A172 (cell line): Measurements from ENCODE around the gene TNFRSF17. TPM values are rescaled to one million over a fixed set of nuclear protein-coding genes. Genes with fewer than 3 reads are reported as not detected.

Source experiments
- DNase-seq: peaks from one replicate; pipeline ENCODE4 v3.0.0-alpha.2; 2015; ENCODE audit warnings: low spot score
- total RNA-seq: library from RNA; depleted of rRNA; stranded (reverse); fragments of >200 nt; shearing (Covaris generic); gene quantifications from 2 replicates; pipeline ENCODE4 v1.2.3, GENCODE V29; 2014; rRNA removed

TNFRSF17 gene
- total RNA-seq, 1 experiment from 2014 or later, result not detected

- peak; percentile 63 for DNase-seq
Measured at GRCh38 chr16:12002447-12003006, 37.5 kb downstream of the TNFRSF17 start.

- no peak for DNase-seq
Measured at GRCh38 chr16:12006637-12007036, 41.6 kb downstream of the TNFRSF17 start.

GRCh38 chr16:12009462-12009861 is 44.5 kb downstream of the TNFRSF17 start:
- DNase-seq, result no peak

- DNase-seq, result no peak
Measured at GRCh38 chr16:12009922-12010321, 44.9 kb downstream of the TNFRSF17 start.

GRCh38 chr16:12010388-12011251 is 45.6 kb downstream of the TNFRSF17 start:
- DNase-seq, result no peak

GRCh38 chr16:12011565-12011964 is 46.6 kb downstream of the TNFRSF17 start:
- DNase-seq, result no peak

GRCh38 chr16:12016291-12016947 is 51.4 kb downstream of the TNFRSF17 start:
- no peak for DNase-seq

- DNase-seq, result peak; percentile 19
Measured at GRCh38 chr16:12017558-12017957, 52.5 kb downstream of the TNFRSF17 start.

Other genes starting within 250 kb of the TNFRSF17 start
- 33.8 and 35.9 TPM in 2 replicates for gene TXNDC11, start 222.4 kb upstream of the TNFRSF17 start, total RNA-seq
- gene ZC3H7A, start 168.0 kb upstream of the TNFRSF17 start, total RNA-seq, result 32.0 and 73.5 TPM in 2 replicates
- gene RSL1D1, start 113.7 kb upstream of the TNFRSF17 start, total RNA-seq, result 345 and 364 TPM in 2 replicates
- 124 and 161 TPM in 2 replicates for gene GSPT1, start 49.3 kb upstream of the TNFRSF17 start, total RNA-seq
- 5.1 TPM in 1 of 2 replicates, not detected in the other for gene NPIPB2, start 23.2 kb upstream of the TNFRSF17 start, total RNA-seq
- 5.9 and 8.0 TPM in 2 replicates for gene SNX29, start 11.5 kb downstream of the TNFRSF17 start, total RNA-seq